Right atrium auricular region (tissue), 2 donors: ENCODE measurements around the gene LTBP2. TPM values are rescaled to one million over a fixed set of nuclear protein-coding genes. Genes with fewer than 3 reads are reported as not detected.

Source experiments
- DNase-seq: peaks from one replicate; pipeline ENCODE4 v3.0.0-alpha.2; 2019; ENCODE audit warnings: low spot score
- H3K27ac ChIP-seq, 2 donors: fragments of 200-600 bp; sonication (generic); 1 replicate in 1 of 2; 2 replicates in 1 of 2; pipeline ENCODE4 v1.5.1; 2016 to 2019
- H3K27me3 ChIP-seq, 2 donors: fragments of 200-600 bp; sonication (generic); one replicate each; pipeline versions ENCODE4 v1.5.1 to v1.6.0; 2017 to 2019
- H3K36me3 ChIP-seq: fragments of 200-600 bp; sonication (generic); one replicate; pipeline ENCODE4 v1.5.1; 2016
- H3K4me1 ChIP-seq, 2 donors: fragments of 200-600 bp; sonication (generic); one replicate each; pipeline versions ENCODE4 v1.5.1 to v1.6.0; 2017 to 2019
- H3K4me3 ChIP-seq, 2 donors: fragments of 200-600 bp; sonication (generic); 1 replicate in 1 of 2; 2 replicates in 1 of 2; pipeline ENCODE4 v1.5.1; 2017 to 2019; ENCODE audit warnings: mild to moderate bottlenecking in 1 of 2, moderate library complexity in 1 of 2
- H3K9me3 ChIP-seq, 2 donors: fragments of 200-600 bp; sonication (generic); one replicate each; pipeline ENCODE4 v1.5.1; 2019
- total RNA-seq, 2 donors: library from RNA; depleted of rRNA; stranded (reverse); fragments of >200 nt; gene quantifications; one replicate each; pipeline ENCODE4 v1.1.0, GENCODE V29; 2016
- TF ChIP-seq, protein P1 (sequence below), 2 donors: fragments of 200-600 bp; sonication (generic); IDR thresholded peaks; one replicate each; pipeline ENCODE4 v1.5.1; 2019; ENCODE audit warnings: antibody characterized with exemption in 2 of 2

The LTBP2 gene
- total RNA-seq, 2 donors from 2014 or later: 32.1 to 102 TPM

- TF ChIP-seq, protein P1, sequence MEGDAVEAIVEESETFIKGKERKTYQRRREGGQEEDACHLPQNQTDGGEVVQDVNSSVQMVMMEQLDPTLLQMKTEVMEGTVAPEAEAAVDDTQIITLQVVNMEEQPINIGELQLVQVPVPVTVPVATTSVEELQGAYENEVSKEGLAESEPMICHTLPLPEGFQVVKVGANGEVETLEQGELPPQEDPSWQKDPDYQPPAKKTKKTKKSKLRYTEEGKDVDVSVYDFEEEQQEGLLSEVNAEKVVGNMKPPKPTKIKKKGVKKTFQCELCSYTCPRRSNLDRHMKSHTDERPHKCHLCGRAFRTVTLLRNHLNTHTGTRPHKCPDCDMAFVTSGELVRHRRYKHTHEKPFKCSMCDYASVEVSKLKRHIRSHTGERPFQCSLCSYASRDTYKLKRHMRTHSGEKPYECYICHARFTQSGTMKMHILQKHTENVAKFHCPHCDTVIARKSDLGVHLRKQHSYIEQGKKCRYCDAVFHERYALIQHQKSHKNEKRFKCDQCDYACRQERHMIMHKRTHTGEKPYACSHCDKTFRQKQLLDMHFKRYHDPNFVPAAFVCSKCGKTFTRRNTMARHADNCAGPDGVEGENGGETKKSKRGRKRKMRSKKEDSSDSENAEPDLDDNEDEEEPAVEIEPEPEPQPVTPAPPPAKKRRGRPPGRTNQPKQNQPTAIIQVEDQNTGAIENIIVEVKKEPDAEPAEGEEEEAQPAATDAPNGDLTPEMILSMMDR (IDR thresholded peaks at IDR 0.05): no peak
- H3K27me3 ChIP-seq: no peaks in the 10 kb centered on the region
- H3K36me3 ChIP-seq: peaks cover 5% of the 10 kb centered on the region
- peaks cover 0 to 12% of the 10 kb centered on the region in 2 donors for H3K4me1 ChIP-seq
- H3K9me3 ChIP-seq: no peaks in the 10 kb centered on the region
- H3K27ac ChIP-seq: no peak overlapping the region
- DNase-seq: no peak
- no peak overlapping the region for H3K4me3 ChIP-seq
Measured at GRCh38 chr14:74514471-74514941, 97.5 kb downstream of the LTBP2 start.

DNA sequence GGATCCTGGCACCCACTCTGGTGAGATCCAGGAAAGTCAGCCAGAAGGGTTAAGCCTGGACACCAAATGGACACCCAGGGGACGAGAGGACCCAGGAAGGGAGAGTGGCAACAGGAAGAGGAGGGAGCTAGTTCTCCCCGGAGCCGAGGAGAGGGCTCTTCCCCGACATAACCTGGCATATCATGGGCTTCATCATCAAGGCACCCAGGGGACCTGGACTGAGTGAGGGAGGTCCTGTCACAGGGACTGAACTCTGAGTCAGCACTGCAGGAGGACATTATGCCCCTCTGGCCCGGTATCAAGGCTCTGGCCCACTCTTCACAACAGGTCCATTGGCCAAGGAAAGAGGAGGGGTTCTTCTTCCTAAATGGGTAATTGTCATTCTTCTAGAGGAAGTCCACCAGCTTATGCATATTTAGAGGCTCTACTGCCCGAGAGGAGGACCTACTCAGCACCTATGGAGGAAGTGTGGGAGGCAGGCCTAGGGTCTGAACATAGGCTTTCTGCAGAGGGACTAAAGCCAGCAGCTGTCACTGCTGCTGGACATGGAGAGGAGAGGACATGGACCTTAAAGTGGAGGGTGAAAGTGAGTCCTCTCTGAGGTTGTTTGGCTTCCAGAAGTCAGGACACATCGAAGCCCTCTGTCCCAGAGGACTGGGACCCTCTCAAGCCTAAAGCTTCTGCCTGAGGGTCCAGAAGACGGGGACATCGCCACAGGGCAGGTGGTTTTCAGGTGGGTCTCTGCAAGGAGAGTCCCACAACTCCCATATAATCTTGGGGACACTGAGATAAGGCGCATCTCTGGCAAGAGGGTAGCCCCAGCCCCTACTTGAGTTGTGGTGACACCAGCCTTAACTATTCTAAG is 99.8 kb downstream of the LTBP2 start:
- H3K4me3 ChIP-seq: no peak overlapping the region
- TF ChIP-seq, protein P1 (IDR thresholded peaks at IDR 0.05): no peak
- no peaks in the 10 kb centered on the region for H3K9me3 ChIP-seq
- no peaks in the 10 kb centered on the region for H3K27me3 ChIP-seq
- H3K4me1 ChIP-seq: peaks cover 0 to 13% of the 10 kb centered on the region in 2 donors
- no peak for DNase-seq
- H3K36me3 ChIP-seq: peaks cover 14% of the 10 kb centered on the region
- H3K27ac ChIP-seq: peak overlapping the region in 1 of 2 donors; percentile 32

DNA sequence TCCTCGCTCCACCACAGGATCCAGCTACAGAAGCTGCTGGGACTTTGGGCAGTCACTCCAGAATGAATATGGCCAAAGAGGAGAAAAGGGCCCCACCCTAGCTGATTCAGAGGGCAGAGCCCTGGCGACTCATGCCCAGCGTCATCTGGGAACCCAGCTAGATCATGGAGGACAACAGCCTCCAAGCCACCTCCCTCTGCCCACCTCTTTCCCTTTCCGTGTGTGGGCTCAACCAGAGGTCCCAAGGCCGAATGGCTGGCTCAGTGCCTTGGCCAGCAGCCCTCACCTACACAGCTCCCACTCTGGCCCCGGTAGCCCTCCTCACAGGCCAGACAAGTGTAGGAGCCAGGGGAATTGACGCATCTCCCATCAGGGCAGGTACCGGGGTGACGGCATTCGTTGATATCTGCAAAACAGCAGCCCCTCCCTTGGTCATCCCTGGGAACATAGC is 101.1 kb downstream of the LTBP2 start:
- Histone ChIP-seq H3K4me1 (peaks cover 0 to 15% of the 10 kb centered on the region in 2 donors), H3K9me3 (no peaks in the 10 kb centered on the region), H3K36me3 (peaks cover 16% of the 10 kb centered on the region), H3K4me3 (no peak overlapping the region), H3K27me3 (no peaks in the 10 kb centered on the region), H3K27ac (peak overlapping the region in 1 of 2 donors; percentile 32)
- no peak for DNase-seq
- TF ChIP-seq, protein P1 (IDR thresholded peaks at IDR 0.05): no peak

DNA sequence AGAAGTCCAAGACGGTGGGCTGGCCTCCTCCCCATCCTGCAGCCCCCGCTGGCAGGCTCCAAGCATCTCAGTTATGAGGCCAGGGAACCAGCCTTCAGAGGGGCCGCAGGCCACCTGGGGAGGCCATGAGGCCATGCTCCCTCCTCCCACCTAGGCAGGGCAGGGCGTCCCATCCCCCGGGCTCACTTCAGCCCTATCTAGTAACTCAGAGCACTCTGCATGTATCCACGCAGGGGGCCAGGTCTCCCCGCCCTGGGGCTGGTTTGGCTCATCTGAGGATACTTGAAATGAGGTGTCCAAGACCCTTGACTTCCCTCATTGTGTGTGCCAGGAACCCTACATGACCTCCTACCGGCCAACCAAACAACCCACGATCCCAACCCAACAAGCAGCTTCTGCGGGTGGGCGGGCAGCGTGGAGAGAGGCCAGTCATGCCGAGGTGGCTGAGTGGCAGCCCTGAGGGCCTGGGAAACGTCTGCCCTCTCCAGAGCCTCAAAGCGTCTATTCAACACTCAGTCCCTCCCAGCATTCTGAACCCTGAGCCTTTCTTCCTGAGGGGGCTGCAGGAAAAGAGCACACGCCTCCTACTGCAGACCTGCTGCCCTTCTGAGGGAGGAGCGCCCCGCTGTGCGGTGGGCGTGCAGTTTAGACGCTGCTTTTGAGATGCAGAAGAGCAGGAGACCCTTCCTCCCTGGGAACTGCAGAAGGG is 101.7 kb downstream of the LTBP2 start:
- TF ChIP-seq, protein P1 (IDR thresholded peaks at IDR 0.05): no peak
- H3K4me3 ChIP-seq: no peak overlapping the region
- H3K27ac ChIP-seq: peak overlapping the region in 1 of 2 donors; percentile 32
- no peak for DNase-seq
- peaks cover 16% of the 10 kb centered on the region for H3K36me3 ChIP-seq
- no peaks in the 10 kb centered on the region for H3K27me3 ChIP-seq
- peaks cover 0 to 15% of the 10 kb centered on the region in 2 donors for H3K4me1 ChIP-seq
- H3K9me3 ChIP-seq: no peaks in the 10 kb centered on the region

GRCh38 chr14:74509587-74510222 is 102.3 kb downstream of the LTBP2 start:
- H3K27ac ChIP-seq: no peak overlapping the region
- peaks cover 0 to 15% of the 10 kb centered on the region in 2 donors for H3K4me1 ChIP-seq
- TF ChIP-seq, protein P1 (IDR thresholded peaks at IDR 0.05): no peak
- no peak overlapping the region for H3K4me3 ChIP-seq
- H3K36me3 ChIP-seq: peaks cover 16% of the 10 kb centered on the region
- H3K9me3 ChIP-seq: no peaks in the 10 kb centered on the region
- no peak for DNase-seq
- H3K27me3 ChIP-seq: no peaks in the 10 kb centered on the region
